Fibroblast of skin of scalp (primary cell): ENCODE measurements around the gene OR6C70. TPM values are rescaled to one million over a fixed set of nuclear protein-coding genes. Genes with fewer than 3 reads are reported as not detected.
"Not testable (repeated sequence)": the region's sequence is repeated elsewhere in the genome, so short reads cannot be mapped to it uniquely, and the experiment has no call there.

Experiments
- DNase-seq: peaks from one replicate; pipeline ENCODE4 v3.0.0-alpha.2; 2013
- polyA plus RNA-seq, 2 experiments: library from polyadenylated mRNA; unstranded; fragments of 120-200 nt; gene quantifications; one replicate each; pipeline ENCODE4 v1.2.1, GENCODE V29; 2013; ENCODE audit not compliant: insufficient read length in 2 of 2

OR6C70 gene
- not detected for polyA plus RNA-seq (2013, experiment 1 of 2; ENCODE audit: insufficient read length)
- not detected for polyA plus RNA-seq (2013, experiment 2 of 2; ENCODE audit: insufficient read length)

DNA sequence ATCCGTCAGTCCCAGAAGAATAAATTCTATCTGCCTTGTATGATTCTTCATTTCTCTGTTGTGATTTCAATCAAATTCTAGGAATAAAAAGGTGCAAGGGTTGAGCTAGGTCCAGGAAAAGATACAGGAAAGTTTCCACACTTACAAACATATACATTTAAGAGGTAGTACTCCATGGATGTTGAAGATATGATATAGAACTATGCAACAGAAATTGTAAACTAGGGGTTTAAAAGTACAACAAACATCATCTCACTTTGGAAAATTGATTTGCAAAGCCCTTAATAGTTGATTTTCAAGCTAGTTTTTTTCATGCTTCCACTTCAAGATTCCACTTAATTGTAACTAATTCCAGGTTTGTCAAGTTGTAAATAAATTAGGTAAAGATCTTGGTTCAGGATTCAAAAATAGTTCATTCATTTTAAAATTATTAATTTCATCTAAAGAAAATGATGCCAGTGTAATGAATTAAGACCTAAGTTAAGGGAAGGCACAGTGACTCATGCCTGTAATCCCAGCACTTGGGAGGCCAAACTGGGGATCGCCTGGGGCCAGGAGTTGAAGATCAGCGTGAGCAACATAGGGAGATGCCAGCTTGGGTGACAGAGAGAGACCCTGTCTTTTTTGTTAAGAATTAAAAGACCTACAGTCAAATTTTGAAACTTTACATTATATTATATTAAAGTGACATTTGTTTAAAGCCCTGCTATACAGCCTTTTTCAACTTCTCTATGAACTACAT lies at the start of gene OR6C70:
Gene OR6C70, minus strand, starts transcription at position 51 of the 742 bp plus-strand sequence. Its CDS starts 0 bp downstream, at position 51.
- no peak for DNase-seq

DNA sequence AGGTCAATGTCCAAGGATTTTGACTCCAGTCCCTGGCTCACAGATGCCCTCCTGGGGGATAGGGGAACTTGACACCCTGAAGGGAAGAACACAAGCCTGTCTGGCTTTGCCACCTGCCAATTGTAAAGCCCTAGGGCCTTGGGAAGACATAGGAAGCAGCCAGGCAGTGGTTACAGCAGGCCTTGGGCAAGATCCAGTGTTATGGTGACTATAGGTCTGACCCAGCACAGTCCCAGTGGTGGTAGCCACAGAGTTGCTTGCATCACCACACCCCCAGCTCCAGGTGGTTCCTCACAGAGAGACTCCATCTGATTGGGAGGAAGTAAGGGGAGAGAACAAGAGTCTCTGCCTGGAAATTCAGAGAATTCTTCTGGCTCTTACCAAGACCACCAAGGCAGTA lies 46.5 kb upstream of the OR6C70 start:
- DNase-seq: no peak

DNA sequence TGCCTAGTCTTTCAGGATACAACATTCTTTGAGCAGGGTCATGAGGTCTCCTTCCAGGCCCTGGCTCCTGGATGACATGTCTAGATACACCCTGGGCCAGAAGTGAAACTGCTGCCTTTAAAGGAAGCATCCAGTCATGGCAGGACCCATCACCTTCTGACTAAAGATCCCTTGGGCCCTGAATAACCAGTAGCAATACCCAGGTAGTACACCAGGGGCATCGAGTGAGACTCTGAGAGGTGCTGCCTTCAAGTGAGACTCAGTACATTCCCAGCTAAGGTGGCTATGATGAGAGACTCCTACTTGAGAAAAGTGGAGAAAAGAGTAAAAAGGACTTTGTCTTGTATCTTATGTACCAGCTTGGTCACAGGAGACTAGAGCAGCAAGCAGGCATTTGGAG lies 45.8 kb upstream of the OR6C70 start:
- DNase-seq: no peak

DNA sequence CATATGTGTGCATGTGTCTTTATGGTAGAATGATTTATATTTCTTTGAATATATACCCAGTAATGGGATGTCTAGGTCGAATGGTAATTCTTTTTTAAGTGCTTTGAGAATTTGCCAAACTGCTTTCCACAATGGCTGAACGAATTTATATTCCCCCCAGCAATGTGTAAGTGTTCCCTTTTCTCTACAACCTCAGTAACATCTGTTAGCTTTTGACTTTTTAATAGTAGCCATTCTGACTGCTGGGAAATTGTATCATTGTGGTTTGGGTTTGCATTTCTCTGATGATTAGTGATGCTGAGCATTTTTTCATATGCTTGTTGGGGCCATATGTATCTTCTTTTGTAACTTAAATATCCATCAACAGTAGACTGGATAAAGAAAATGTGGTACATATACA lies 31.7 kb upstream of the OR6C70 start:
- DNase-seq: no peak

DNA sequence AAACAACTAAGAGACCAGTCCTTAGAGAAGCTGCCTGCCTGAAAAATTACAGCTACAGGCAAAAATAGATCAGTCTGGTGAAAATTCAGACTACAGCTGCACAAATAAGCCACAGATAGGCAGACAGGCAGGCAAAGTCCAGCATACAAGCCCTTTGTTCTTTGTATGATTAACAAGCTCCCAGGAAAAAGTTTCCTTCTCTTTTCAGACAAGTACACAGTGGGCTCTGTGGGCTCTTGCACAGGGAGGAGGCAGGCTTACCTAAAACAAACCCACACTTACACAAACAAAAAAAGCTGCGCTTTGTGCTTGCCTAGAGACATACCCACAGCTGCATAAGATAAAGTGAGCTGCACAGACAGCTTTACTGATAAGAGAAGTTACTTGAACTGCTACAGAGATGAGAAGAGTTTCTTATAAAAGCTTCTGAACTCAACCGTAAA lies 29.9 kb upstream of the OR6C70 start:
- DNase-seq: no peak

DNA sequence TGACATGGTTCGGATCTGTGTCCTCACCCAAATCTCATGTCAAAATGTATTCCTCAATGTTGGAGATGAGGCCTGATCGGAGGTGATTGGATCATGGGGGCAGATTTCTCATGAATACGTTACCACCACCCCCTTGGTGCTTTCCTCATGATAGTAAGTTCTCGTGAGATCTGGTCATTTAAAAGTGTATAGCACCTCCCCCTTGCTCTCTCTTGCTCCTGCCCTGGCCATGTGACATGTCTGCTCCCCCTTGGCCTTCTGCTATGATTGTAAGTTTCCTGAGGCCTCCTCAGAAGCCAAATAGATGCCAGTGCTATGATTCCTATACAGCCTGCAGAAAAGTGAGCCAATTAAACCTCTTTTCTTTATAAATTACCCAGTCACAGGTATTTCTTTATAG lies 29.3 kb upstream of the OR6C70 start:
- no peak for DNase-seq

DNA sequence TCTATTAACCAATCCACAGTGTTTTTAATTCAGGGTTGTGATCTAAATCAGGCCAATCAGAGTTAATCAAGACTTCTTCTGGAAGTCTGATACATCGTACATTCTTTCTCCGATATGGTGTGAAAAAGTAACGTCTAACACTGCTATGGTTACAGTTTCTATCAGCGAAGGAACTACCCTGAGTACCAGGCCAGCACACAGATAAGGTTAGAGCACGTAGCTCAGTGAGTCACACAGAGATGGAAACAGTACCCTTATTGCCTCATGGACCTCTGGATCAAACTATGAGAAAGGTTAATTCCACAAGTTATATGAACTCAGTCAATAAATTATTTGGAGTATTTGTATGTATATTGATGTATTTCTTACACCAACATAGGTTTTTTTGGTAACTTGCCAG lies 25.6 kb upstream of the OR6C70 start:
- no peak for DNase-seq

DNA sequence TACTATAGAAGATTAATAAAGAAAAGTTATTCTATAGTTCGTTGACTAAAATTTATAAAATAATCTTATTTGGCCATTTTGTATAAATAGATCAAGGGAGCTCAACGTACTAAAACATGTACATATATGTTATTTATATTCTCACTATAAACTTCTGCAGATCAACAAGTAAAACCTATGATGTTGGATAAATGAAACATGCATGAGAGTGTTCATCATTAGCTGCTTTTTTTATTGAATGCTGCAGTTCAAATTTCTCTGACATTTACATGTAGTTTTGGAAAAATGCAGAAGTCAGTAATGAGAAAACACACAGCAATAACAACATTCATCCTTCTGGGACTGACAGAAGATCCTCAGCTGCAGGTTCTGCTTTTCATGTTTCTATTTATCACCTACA lies 22.1 kb upstream of the OR6C70 start, which contains the start of gene OR6C68:
Gene OR6C68, plus strand, starts transcription at position 301 of the 400 bp plus-strand sequence. Its CDS starts 0 bp downstream, at position 301.
- DNase-seq: no peak

DNA sequence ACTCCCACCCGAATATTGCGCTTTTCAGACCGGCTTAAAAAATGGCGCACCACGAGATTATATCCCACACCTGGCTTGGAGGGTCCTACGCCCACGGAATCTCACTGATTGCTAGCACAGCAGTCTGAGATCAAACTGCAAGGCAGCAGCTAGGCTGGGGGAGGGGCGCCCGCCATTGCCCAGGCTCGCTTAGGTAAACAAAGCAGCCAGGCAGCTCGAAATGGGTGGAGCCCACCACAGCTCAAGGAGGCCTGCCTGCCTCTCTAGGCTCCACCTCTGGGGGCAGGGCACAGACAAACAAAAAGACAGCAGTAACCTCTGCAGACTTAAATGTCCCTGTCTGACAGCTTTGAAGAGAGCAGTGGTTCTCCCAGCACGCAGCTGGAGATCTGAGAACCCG lies 14.3 kb upstream of the OR6C70 start:
- DNase-seq: not testable (repeated sequence)

DNA sequence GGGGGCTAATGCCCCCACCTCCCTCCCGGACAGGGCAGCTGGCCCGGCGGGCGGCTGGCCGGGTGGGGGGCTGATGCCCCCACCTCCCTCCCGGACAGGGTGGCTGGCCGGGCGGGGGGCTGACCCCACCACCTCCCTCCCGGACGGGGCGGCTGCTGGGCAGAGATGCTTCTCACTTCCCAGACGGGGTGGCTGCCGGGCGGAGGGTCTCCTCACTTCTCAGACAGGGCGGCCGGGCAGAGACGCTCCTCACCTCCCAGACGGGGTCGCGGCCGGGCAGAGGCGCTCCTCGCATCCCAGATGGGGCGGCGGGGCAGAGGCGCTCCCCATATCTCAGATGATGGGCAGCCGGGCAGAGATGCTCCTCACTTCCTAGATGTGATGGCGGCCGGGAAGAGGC lies 9.2 kb upstream of the OR6C70 start:
- not testable (repeated sequence) for DNase-seq

DNA sequence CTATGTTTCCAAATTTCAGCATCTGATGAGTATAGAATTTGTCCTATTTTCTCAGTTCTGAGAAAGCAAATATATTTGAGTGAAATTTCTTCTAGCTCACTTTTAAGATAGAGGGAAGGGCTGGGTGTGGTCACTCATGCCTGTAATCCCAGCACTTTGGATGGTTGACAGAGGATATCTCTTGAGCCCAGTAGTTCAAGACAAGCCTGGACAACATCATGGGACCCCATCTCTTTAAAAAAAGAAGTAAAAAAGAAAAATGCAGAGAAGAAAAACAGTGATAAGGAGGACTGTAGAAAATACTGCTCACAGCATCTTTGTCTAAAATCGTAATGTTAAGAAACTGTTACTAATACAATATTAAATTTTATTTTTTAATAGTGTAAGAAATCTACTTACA lies 2.3 kb upstream of the OR6C70 start:
- no peak for DNase-seq

DNA sequence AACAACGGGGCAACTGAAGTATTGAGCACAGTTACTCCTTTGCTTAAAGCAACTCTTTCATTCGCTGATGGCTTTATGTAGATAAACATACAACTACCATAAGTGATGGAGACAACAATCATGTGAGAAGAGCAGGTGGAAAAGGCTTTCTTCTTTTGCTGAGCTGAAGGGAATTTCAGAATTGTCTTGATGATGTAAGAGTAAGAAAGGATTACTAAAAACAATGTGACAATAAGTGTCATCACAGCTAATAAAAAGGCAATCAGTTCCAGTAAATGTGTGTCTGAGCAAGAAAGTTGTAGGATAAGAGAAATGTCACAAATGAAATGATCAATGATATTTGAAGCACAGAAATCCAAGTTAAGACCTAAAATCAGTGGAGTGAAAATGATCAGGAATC lies 647 bp downstream of the OR6C70 start:
- DNase-seq: no peak

DNA sequence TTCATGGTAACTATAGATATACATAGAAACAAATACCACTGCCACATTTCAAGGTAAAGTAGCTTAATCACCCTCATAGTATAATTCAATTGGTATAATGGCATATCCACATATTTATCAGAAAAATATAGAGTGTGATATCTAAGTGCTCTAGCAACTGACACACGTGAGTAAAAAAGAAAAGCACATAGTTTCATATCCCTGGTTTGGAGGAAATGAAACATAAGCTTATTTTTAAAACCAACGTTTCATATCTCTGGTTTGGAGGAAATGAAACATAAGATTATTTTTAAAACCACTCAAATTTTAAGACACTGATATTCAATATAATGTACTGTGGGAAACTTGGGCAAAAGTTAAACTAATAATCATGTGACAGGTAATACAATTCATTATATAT lies 2.1 kb downstream of the OR6C70 start:
- DNase-seq: no peak

DNA sequence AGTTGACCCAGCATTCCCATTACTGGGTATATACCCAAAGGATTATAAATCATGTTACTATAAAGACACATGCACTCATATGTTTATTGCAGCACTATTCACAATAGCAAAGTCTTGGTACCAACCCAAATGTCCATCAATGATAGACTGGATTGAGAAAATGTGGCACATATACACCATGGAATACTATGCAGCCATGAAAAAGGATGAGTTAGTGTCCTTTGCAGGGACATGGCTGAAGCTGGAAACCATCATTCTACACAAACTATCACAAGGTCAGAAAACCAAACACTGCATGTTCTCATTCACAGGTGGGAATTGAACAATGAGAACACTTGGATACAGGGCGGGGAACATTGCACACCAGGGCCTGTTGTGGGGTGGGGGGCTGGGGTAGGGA lies 5.0 kb downstream of the OR6C70 start:
- not testable (repeated sequence) for DNase-seq

DNA sequence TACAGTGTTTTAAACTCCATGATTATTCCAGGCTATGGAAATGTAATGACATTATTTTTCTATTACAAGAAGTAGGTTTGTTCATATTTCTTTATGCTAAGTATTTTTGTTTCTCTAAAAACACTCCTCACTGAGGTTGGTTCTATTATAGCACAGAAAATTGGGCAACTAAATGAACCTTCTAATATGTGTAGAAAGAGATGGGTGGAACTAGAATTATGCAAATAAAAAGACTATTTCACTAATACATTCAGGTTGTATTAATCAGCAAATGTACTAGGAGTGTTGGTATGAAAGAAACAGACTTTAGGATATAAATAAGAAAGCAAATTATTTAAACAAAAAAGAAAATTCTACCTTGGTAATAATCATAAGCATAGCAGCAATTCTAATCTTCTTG lies 21.1 kb downstream of the OR6C70 start:
- no peak for DNase-seq

DNA sequence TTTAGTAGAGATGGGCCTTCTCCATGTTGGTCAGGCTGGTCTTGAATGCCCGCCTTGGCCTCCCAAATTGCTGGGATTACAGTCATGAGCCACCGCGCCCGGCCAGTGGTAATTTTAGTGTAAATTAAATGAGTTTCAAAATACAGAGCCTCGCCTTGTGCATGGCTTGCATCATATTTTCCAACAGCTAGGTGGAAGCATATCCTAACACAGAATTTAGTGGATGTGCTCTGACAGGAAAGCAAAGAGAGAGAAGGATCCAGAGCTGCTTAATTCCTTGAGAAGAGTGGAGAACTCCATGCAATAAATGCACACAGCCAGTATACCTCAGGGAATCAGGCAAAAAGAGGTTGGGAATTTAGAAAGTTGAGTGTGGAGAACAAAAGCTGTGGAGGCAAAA lies 23.6 kb downstream of the OR6C70 start:
- no peak for DNase-seq

DNA sequence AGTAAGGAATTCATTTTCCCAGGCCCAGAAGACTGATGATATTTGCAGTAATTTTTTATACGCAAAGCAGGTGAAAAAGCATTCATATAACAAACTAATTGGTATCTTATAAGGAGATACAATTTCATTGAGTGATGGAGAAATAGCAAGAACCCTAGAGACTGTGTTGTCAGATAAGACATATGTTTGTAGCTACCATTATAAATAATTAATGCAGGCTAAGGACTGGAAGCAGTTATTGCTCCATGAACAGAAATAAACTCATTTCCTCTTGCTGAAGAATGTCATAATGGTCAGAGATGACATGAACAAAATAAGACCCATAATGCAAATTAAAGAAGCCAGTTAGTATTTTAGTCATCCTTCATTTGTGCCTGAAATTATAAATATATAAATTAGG lies 24.6 kb downstream of the OR6C70 start:
- no peak for DNase-seq

DNA sequence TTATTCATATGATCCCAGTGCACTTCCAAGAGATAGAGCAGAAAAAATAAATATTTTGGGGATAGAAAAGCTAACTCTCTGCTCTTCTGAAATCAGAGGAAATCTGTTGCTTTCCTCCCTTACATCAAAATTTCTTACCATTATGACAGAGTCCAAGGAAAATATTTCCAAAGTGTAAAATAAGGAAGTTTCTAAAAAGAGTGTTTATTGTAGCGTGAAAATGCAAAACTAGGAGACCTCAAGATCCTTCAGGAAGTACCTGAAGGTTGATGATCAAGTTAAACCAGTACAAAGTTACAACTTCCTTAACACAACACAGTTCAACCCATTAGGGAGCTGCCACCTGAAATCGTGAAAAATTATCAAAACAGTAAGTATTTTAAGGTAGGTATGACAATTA lies 26.2 kb downstream of the OR6C70 start, which contains the start of gene OR6C2:
Gene OR6C2, plus strand, starts transcription at position 301 of the 400 bp plus-strand sequence. CDS start 8,138 bp downstream, outside the sequence.
- no peak for DNase-seq

DNA sequence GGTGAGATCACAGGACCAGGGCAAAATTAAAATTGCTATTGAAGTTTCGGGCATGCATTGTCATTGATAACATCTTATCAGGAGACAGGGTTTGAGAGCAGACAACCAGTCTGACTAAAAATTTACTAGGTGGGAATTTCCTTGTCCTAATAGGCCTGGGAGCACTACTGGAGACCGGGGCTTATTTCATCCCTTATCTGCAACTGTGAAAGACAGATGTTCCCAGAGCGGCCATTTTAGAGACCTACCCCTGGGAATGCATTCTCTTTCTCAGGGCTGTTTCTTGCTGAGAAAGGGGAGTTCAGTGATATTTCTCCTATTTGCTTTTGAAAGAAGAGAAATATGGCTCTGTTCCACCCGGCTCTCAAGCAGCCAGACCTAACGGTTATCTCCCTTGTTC lies 28.7 kb downstream of the OR6C70 start:
- not testable (repeated sequence) for DNase-seq

DNA sequence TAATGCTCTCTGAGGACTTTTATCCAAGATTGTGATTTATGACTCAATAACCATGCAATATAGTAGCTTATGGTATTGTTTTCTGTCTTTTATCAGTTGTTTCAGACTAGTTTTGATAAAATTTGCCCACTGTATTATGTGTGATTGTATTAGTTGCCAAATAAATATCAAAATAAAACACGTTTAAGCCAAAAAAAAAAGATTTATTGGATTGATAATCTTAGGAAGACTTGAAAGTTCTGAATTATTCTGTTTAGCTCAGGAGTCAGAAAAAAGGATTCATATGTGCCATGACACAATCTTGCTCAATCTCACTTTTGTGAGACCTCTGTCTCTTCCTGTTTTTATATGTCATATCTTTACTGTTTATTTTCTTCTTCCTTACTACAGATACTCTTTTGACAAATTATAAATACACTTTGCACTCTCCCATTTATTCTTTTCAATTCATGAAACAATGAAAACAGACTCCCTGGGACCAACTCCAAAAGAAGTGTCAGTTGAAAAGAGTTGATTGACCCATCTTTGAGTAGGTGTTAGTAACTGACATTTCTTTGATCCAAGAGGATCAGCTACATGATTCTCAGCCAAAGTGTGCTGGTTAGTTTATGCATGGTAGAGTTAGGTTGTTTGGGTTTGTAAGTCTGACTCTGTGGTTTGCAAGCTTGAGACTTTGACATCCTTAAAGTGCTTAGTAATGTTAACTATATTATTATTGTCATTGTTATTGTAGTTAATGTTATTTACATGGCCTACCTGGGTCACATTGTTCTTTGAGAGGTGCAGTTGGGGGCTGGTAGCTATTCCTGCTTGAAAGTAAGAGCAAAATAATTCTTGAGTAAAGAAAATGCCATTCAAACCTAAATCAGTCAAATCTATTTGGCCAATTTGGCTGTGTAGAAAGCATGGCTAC lies 41.4 kb downstream of the OR6C70 start:
- DNase-seq: no peak

DNA sequence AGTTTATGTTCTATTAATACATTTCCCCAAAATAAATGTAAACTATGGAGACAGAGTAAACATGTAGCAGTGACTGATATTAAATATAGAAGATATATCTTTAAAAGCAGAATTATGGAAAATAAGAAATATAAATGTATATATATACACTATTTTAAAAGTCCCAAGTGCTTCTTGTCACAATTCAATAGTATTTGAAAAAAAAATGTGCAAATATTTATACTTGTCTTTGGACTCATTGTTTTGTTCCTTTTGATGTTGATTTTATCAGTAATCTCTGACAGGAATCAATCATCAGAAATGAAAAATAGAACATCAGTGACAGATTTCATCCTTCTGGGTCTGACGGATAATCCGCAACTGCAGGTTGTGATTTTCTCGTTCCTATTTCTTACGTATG lies 44.0 kb downstream of the OR6C70 start, which contains the start of gene OR6C76:
Gene OR6C76, plus strand, starts transcription at position 301 of the 400 bp plus-strand sequence. Its CDS starts 0 bp downstream, at position 301.
- DNase-seq: no peak

DNA sequence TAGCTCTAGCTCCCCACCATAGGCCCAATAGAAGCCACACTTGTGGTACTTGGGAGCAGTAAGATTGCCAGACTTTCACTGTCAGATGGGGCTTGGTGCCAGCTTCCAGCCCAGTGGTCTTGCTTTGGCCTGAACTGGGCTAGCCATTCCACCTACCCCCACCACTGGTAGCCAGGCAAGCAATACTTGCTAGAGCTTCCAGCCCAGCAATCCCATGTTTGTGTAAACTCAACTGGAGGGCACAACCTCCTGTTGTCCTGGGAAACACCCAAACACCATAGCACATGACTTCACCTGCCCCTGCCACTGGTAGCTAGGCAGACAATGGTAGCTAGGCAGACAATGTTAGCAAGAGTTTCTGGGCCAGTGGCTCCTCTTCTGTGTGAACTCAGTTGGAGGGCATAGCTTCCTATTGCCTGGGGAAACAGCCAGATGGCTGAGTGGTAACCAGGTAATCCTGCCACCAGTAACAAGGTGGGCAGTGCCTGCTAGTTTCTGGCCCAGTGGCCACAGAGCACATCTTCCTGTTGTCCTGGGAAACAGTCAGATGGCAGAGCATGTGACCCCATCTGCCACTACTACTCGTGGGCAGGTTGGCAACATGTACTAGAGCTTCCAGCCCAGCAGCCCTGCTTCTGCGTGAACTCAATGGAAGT lies 49.5 kb downstream of the OR6C70 start:
- DNase-seq: no peak
